Globus pallidus (tissue), 1 donor: ENCODE data around the gene TSHZ2.
"Not testable (repeated sequence)": the region's sequence is repeated elsewhere in the genome, so short reads cannot be mapped to it uniquely, and the experiment has no call there.

Experiments
- DNase-seq: peaks from one replicate; pipeline ENCODE4 v3.0.0-alpha.2; 2015; ENCODE audit warnings: low spot score

The TSHZ2 gene

DNA sequence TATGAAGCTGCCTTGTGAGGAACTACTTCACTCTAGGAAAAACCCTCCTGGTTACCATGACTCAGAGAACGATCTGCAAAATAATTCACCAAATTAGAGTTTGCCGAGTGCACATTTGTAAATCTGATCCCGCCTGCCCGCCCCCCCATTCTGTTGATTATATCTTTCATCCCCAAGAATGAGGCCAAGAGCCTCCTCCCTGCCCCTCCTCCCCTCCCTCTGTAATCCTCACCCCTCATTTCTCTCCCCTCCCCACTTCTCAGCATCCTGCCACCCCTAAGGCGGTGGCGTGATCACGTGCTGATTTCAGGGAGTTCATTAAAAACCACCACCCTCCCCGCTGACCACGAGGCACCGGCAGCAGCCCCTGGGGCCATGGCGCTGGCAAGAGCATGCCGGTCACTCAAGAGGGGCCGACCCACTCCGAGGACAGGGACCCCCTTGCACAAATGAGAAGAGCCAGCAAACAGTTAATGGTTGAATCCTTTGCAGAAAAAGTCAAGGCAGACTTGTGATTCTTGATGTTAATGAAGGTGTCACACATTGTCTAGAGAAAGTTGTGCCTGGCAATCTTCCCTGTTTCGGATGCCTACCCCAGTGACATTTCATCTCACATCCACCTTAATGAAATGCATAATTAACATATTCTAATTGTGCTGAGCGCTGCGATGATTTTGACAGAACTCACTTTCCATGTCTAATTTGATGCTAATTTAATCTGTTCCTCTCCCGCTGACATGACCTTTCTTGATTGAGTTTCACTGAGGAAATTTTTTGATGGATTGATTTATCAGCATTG, 373.6 kb downstream of the TSHZ2 start:
- DNase-seq, result no peak

DNA sequence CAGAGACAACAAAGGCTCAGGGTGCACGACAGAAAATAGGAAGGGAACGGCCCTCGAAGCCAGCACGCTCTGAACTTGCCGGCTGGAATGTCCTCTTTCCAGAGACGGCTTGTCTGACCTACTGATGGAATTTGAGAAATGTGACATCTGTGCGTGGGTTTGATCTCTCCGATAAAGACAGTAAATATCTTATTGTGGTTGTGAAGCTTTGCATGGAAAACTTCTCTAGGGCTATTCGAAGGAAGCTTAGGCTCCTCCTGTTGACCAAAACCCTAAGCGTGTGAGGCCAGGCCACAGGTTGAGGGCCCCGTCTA, 374.1 kb downstream of the TSHZ2 start:
- DNase-seq, result no peak

DNA sequence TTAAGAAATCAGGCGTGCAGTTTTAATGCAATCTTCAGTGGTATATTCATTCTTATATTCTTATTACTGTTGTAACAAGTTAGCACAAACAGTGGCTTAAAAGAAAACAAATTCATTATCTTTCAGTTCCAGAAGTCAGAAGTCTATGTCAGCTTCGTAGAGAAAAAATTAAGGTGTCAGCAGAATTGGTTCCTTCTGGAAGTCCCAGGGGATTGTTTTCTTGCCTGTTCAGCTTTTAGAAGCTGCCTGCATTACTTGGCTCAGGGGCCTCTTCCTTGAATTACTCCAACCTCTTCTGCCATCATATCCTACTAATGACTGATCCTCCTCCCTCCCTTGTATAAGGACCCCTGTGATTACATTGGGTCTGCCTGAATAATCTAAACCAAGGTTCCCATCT, 377.6 kb downstream of the TSHZ2 start:
- DNase-seq, result no peak

DNA sequence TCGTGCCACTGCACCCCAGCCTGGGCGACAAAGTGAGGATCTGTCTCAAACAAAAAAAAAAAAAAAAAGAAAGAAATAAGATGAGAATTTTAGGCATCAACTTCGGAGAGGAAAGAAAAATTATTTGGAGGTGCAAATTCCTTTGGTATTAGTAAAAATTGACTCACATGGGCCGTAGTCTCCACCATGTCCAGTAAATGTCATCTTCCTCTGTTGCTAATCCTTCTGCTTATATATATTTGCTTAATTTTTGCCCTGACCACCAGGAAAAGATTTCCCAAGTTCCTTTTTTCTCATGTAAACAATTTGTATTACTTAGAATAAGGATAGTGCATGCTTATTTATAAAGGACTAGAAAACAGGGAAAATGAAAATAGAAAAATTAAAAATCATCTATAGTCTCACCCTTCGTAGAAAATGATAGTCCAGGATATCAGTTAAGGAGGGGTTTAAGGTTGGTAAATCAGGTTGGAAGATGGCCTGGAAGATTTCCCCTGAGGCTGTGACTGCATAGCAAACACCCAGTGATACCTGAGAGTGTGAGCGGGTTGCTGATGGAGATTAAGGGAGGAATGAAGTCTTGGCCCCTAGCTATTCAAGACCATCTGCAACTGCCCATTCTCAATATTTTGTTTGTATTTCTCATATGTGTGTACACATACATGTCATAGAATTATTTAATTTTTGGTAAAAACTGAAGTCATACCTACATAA, 380.7 kb downstream of the TSHZ2 start:
- DNase-seq, result no peak

- no peak for DNase-seq
These were observed 382.2 kb downstream of the TSHZ2 start for GRCh38 chr20:53354314-53354713.

- no peak for DNase-seq
These were observed 383.6 kb downstream of the TSHZ2 start for GRCh38 chr20:53355790-53356189.

DNA sequence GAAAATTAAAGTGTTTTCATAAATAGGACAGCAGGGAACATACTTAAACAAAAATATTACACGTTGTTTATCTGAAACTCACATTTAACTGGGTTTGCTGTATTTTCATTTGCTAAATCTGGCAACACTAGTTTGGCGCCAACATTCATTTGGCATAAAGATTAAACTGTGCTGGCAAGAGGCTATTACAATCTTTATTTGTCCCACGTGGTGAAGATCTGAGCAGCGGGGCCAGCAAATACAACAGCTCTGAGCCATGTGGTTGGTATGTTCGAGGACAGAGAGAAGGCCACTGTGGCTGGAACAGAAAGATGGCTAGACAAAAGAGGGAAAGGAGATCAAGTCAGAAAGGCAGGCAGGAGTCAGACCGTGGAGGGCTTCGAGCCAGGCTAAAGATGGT, 387.3 kb downstream of the TSHZ2 start:
- no peak for DNase-seq

DNA sequence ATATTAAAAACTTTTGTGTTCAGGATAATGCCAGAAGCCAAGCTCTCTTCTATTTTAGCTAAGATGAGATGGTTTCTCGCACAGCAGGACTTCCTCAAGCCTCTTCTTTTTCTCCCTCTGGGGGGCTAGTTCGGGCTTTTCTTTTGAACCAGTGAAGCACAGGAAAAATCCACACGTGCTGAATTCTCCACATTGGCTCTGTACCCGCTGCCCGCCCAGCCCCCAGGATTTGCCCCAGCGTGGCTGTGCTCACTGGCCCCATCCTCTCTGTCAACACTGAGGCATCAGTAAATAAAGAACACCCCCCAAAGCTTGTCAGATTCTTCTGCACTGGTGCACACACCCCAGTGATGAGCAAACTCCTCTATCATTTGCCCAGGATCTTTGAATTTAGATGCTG, 388.7 kb downstream of the TSHZ2 start:
- no peak for DNase-seq

GRCh38 chr20:53362736-53363135, 390.6 kb downstream of the TSHZ2 start:
- DNase-seq, result no peak

GRCh38 chr20:53364646-53365045, 392.5 kb downstream of the TSHZ2 start:
- peak; percentile 49 for DNase-seq

DNA sequence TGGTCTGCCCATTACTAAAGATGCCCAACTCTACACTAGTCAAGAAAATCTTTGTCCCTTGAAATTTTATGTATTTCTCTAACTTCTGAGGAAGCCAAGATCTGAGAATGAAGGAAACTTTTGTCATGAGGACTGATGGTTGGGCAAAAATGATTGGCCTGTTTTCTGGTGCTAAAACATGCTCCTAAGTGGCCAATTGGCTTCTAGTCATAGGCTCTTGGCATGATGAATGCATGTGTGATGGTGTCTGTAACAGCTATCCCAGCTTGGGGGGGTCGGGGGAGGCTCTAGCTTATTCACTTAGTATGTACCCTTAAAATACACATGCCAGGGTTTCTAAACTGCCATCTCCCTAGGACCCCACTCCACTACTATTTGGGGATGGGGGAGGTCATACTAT, 392.9 kb downstream of the TSHZ2 start:
- no peak for DNase-seq

DNA sequence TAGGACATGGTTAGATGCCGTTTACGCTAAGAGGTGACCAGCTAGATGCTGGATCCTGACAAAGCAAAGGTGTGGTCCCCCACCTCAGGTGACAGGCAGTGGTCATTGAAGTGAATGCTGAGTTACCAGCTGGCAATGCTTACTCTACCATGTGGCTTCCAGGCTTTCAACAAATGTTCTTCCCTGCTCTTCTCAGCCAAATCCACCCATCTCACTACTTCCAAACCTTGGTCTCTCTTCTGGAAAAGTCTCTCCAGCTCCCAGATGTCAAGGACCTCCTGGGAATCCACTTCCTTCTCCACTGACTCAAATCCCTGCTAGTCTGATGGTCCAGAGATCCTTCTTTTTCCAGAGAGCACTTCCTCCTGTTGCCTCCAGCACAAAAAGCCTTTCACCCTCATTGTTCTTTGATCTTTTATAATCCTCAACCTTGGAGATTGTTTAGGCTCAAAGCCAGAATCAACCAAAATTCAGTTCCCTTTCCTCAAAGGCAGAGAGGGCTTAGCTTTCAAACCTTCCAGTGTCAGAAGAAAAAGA, 393.4 kb downstream of the TSHZ2 start:
- DNase-seq, result no peak

DNA sequence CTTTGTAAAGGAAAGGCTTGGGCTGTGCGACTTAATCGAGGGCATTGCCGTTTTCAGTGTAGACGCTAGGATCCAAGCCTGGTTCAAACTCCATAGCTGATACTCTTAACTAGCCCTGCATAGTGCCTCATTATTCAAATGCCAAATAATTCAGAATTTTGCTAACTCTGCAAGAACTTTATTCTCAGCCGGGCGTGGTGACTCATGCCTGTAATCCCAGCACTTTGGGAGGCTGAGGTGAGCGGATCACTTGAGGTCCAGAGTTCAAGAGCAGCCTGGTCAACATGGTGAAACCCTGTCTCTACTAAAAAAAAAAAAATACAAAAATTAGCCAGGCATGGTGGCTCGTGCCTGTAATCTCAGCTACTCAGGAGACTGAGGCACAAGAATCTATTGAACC, 394.8 kb downstream of the TSHZ2 start:
- not testable (repeated sequence) for DNase-seq

DNA sequence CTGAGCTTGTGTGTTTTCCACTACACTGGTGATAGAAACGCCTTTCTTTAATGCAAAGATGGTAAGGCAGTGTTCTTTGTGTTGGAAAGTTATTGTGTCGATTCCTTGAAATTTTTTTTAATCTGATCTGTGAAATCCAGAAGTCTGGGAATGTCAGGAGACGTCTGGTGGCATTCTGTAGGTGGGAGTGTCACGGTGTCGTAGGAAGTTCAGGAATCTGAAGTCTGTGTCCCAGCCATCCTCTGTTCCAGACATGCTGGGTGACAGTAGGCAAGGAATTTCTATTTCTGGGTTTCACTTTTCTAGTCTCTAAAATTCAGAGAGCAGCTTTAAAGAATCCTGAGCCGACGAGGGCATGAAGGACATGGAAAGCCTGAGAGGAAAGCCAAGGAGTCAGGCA, 397.7 kb downstream of the TSHZ2 start:
- no peak for DNase-seq

GRCh38 chr20:53370345-53370961, 398.3 kb downstream of the TSHZ2 start:
- no peak for DNase-seq

DNA sequence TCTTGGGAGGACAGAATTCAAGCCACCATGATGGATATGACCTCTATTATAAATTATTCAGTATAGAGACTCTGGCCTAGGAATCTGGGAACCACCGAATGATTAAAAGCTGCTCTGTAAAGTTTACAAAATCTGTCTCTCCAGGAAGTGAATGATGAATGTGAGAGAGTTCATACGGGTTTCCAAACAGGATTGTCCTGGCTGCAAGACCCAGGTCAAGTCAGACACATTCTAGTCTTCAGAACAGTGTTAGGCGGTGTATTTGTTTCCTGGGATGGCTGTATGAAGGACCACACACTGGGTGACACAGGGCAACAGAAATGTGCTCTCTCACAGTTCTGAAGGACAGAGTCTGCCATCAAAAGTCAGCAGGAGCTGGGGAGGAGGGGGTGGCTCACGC, 399.1 kb downstream of the TSHZ2 start:
- DNase-seq, result no peak

DNA sequence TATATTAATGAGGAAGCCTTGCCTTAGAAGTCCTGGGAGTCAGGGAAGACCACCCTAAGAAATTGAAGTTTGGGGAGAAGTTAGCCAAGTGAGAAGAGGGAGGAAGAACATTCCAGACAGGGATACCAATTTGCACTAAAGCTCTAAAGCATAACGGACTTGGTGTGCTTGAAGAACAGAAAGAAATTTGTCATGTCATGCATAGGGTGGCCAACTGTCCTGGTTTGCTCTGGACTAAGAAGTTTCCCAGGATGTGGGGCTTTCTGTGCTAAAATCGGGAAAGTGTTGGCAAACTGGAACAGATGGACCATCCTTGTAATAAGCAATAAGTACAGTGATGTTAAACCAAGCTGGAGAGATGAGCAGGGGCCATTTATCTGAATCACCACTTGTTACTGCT, 403.9 kb downstream of the TSHZ2 start:
- no peak for DNase-seq

DNA sequence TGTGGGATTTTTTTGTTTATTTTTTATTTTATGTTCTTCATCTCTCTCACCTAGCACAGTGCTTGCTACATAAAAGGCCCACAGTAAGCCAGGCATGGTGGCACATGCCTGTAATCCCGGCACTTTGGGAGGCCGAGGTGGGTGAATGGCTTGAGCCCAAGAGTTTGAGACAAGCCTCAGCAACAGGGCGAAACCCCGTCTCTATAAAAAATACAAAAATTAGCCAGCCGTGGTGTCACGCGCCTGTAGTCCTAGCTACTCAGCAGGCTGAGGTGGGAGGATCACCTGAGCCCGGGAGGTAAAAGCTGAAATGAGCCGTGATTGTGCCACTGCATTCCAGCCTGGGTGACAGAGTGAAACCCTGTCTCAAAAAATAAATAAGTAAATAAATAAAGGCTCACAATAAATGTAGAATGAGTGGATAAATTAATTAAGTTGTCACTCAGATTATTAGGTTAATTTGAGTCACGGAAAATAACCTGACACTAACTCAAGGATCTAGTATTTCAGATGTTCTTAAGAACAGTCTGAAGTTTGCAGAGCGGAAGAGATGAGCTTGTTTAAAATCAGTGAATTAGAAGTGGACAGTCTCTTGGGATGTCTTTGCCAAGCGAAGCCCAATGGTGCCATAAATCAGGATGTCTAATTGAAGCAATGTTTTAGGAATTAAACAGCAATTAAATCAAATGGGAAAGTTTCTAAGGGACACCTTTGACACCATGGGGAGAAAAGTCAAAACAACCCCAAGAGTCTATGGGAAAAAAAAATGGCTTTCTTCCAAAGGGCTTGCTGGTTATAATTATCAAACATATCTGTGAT, 407.1 kb downstream of the TSHZ2 start:
- DNase-seq, result no peak

DNA sequence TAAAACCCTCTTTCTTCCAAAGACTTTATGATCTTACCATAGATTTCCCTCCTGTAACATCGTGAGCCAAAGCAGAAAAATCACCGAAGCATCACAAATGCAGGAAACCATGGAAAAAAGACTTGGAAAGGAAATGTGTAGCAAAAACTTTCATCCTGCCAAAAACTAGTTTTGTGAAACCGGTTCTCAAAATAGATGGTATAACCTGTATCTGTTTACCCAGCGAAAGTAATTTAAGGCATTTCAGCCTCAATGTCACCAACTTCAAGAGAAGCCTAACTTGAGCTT, 407.6 kb downstream of the TSHZ2 start:
- no peak for DNase-seq

DNA sequence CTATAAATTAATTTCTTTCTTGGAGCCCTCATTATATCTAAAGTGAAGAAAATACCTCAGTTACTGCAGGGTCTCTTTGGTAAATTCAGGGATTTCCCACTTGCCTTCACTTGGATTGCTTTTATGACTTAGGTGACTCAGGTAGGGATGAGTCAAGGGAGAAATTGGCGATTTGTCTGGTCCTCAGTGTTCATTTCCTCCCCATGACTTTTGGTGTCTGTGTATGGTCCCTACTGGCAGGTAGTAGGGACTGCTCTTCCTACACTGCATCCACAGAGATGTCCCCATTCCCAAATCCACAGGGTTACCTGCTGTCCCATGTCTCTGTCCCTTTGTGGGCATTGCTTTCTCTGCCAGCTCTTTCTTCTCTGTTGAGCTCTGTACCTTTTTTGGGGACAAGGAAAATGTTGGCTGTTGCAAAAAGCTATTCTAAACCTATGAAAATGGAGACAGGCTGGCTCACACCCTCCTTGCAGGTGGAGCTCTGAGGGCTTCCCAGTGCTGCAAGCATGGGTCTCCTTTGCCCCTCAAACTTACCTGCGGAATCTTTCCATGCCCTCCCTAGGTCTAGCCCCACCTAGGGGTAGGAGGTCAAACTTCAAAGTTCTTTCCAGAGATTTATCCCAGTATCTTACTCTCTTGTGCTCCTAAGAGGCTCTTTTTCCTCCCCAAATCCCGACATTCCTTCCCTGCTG, 409.6 kb downstream of the TSHZ2 start:
- no peak for DNase-seq

DNA sequence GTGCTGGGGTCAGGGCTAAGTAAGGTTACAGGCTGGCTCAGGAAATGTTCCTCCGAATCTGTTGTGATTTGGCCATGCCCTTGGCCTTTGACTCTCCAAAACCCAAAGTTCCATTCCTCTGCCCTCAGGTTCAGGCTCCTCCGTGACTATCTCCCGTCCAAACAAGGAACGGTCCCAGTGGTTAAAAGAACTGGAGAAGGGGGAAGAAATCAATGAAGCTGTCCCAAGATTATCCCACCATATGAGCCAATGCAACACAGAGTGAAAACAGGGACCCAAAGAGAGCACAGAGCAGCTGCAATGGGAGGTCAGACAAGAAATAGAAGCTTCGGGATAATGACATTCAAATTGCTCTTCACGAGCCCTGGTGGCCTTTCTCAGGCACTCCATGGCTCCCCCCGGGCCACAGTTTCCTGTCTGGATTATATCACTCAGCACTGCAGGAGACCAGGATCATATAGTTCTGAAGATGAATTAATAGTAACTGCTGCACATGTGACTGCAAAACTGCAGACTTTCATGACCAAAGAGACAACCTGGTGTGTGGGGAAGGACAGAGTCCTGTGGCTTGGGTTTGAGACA, 410.2 kb downstream of the TSHZ2 start:
- DNase-seq, result no peak

- no peak for DNase-seq
These were observed 411.8 kb downstream of the TSHZ2 start for GRCh38 chr20:53383916-53384315.
